Measurements from ENCODE around the gene FLT1.

DNA sequence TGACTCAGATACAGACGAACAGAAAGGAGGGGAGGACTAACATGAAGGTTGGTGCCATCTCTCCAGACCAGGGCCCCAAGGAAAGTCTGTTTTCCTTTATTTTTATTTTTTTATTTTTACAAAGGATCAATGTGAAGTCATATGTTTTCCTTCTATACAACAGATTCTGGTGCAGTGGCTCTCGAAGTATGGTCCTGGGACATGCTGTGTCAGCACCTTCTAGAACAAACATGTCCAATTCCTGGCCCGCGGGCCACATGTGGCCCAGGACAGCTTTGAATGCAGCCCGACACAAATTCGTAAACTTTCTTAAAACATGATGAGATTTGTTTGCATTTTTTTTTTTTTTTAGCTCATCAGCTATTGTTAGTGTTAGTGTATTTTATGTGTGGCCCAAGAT lies 174.7 kb downstream of the FLT1 start:
- TF ChIP-seq, protein P1, sequence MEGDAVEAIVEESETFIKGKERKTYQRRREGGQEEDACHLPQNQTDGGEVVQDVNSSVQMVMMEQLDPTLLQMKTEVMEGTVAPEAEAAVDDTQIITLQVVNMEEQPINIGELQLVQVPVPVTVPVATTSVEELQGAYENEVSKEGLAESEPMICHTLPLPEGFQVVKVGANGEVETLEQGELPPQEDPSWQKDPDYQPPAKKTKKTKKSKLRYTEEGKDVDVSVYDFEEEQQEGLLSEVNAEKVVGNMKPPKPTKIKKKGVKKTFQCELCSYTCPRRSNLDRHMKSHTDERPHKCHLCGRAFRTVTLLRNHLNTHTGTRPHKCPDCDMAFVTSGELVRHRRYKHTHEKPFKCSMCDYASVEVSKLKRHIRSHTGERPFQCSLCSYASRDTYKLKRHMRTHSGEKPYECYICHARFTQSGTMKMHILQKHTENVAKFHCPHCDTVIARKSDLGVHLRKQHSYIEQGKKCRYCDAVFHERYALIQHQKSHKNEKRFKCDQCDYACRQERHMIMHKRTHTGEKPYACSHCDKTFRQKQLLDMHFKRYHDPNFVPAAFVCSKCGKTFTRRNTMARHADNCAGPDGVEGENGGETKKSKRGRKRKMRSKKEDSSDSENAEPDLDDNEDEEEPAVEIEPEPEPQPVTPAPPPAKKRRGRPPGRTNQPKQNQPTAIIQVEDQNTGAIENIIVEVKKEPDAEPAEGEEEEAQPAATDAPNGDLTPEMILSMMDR (IDR thresholded peaks at IDR 0.05): no peak
- no peak for TF ChIP-seq POLR2A (IDR thresholded peaks at IDR 0.05)
- no peak for TF ChIP-seq EP300 (IDR thresholded peaks at IDR 0.05)
